KMS-11 (cell line): ENCODE results near the gene ZPR1.

Experiments
- H2AFZ ChIP-seq: fragments of 200-600 bp; sonication (generic); 2 replicates; pipeline ENCODE4 v1.6.1; 2016; ENCODE audit warnings: antibody characterized with exemption, mixed run types, low read depth
- H3K27ac ChIP-seq: fragments of 200-600 bp; sonication (generic); 2 replicates; pipeline ENCODE4 v1.6.1; 2016; ENCODE audit warnings: mild to moderate bottlenecking, mixed run types
- H3K27me3 ChIP-seq: fragments of 200-600 bp; sonication (generic); 2 replicates; pipeline ENCODE4 v1.6.1; 2017; ENCODE audit warnings: mild to moderate bottlenecking, low read depth, mixed run types, moderate library complexity; ENCODE audit not compliant: insufficient read depth
- H3K36me3 ChIP-seq: fragments of 200-600 bp; sonication (generic); 2 replicates; pipeline ENCODE4 v1.6.1; 2017; ENCODE audit warnings: mild to moderate bottlenecking, mixed run types; ENCODE audit not compliant: insufficient read depth
- H3K4me1 ChIP-seq: fragments of 200-600 bp; sonication (generic); 2 replicates; pipeline ENCODE4 v1.6.1; 2016; ENCODE audit warnings: mild to moderate bottlenecking, low read depth, mixed run types; ENCODE audit not compliant: poor library complexity, severe bottlenecking
- H3K4me2 ChIP-seq: fragments of 200-600 bp; sonication (generic); 2 replicates; pipeline ENCODE4 v1.7.0; 2016; ENCODE audit warnings: mild to moderate bottlenecking, mixed run types
- H3K4me3 ChIP-seq: fragments of 200-600 bp; sonication (generic); IDR thresholded peaks from 2 replicates; pipeline ENCODE4 v1.6.1; 2017; ENCODE audit warnings: low read depth, low read length, mixed read lengths; ENCODE audit not compliant: insufficient read depth
- H3K79me2 ChIP-seq: fragments of 200-600 bp; sonication (generic); 2 replicates; pipeline ENCODE4 v1.6.1; 2016; ENCODE audit warnings: low read depth, mixed run types; ENCODE audit not compliant: insufficient read depth
- H3K9ac ChIP-seq: fragments of 200-600 bp; sonication (generic); 2 replicates; pipeline ENCODE4 v1.6.1; 2016; ENCODE audit warnings: mild to moderate bottlenecking, mixed run types
- H4K20me1 ChIP-seq: fragments of 200-600 bp; sonication (generic); 2 replicates; pipeline ENCODE4 v1.6.1; 2016; ENCODE audit warnings: mild to moderate bottlenecking, mixed run types; ENCODE audit not compliant: insufficient read depth
- CTCF ChIP-seq: fragments of 200-600 bp; sonication (generic); conservative IDR thresholded peaks from 2 replicates; pipeline ENCODE4 v1.6.1; 2017; ENCODE audit warnings: low read depth, mild to moderate bottlenecking, antibody characterized with exemption, low read length, moderate library complexity, mixed read lengths

The ZPR1 gene

GRCh38 chr11:116750070-116750718, 37.6 kb downstream of the ZPR1 start:
- no peak overlapping the region for H3K4me3 ChIP-seq
- no peak overlapping the region for H3K4me2 ChIP-seq
- TF ChIP-seq CTCF: no peak
- no peak overlapping the region for H3K9ac ChIP-seq
- no peak overlapping the region for H3K27ac ChIP-seq
- H3K36me3 ChIP-seq: no peaks in the 10 kb centered on the region
- no peaks in the 10 kb centered on the region for H3K79me2 ChIP-seq
- no peaks in the 10 kb centered on the region for H3K4me1 ChIP-seq
- H3K27me3 ChIP-seq: no peaks in the 10 kb centered on the region
- H2AFZ ChIP-seq: no peak overlapping the region
- no peaks in the 10 kb centered on the region for H4K20me1 ChIP-seq

- TF ChIP-seq CTCF: no peak
- Histone ChIP-seq H3K27ac (no peak overlapping the region), H3K79me2 (no peaks in the 10 kb centered on the region), H3K4me3 (no peak overlapping the region), H2AFZ (no peak overlapping the region), H3K9ac (no peak overlapping the region), H4K20me1 (no peaks in the 10 kb centered on the region), H3K27me3 (no peaks in the 10 kb centered on the region), H3K36me3 (no peaks in the 10 kb centered on the region), H3K4me1 (no peaks in the 10 kb centered on the region), H3K4me2 (no peak overlapping the region)
These were observed 45.7 kb downstream of the ZPR1 start for GRCh38 chr11:116742104-116742503.

GRCh38 chr11:116740741-116741140, 47.1 kb downstream of the ZPR1 start:
- Histone ChIP-seq H3K4me2 (no peak overlapping the region), H3K4me1 (no peaks in the 10 kb centered on the region), H3K27ac (no peak overlapping the region), H3K4me3 (no peak overlapping the region), H4K20me1 (no peaks in the 10 kb centered on the region), H2AFZ (no peak overlapping the region), H3K27me3 (no peaks in the 10 kb centered on the region), H3K9ac (no peak overlapping the region), H3K36me3 (no peaks in the 10 kb centered on the region), H3K79me2 (no peaks in the 10 kb centered on the region)
- TF ChIP-seq CTCF: no peak

- H3K9ac ChIP-seq: no peak overlapping the region
- TF ChIP-seq CTCF: no peak
- H3K79me2 ChIP-seq: no peaks in the 10 kb centered on the region
- no peaks in the 10 kb centered on the region for H3K4me1 ChIP-seq
- no peaks in the 10 kb centered on the region for H3K36me3 ChIP-seq
- H2AFZ ChIP-seq: no peak overlapping the region
- H3K27me3 ChIP-seq: no peaks in the 10 kb centered on the region
- no peaks in the 10 kb centered on the region for H4K20me1 ChIP-seq
- no peak overlapping the region for H3K27ac ChIP-seq
- no peak overlapping the region for H3K4me3 ChIP-seq
- H3K4me2 ChIP-seq: no peak overlapping the region
These were observed 48.8 kb downstream of the ZPR1 start for GRCh38 chr11:116738975-116739374.
